Trophoblast cell (in vitro differentiated cells and primary cell): Measurements from ENCODE around the gene THSD4.
A peak's percentile ranks its signal among the peaks of the same experiment; 100 is the strongest.

Experiments used
- DNase-seq, 2 donors: peaks; one replicate each; pipeline ENCODE4 v3.0.0-alpha.2; 2016
- H2AFZ ChIP-seq: 2 replicates; pipeline ENCODE4 v1.6.1; 2013; ENCODE audit warnings: low read length, moderate library complexity, mild to moderate bottlenecking; ENCODE audit not compliant: insufficient read depth, poor library complexity
- H2AK5ac ChIP-seq: 2 replicates; pipeline ENCODE4 v1.6.1; 2013; ENCODE audit warnings: mild to moderate bottlenecking, low read length
- H2BK120ac ChIP-seq: 2 replicates; pipeline ENCODE4 v1.6.1; 2013; ENCODE audit warnings: low read length, mild to moderate bottlenecking, moderate library complexity; ENCODE audit not compliant: insufficient read depth, poor library complexity
- H2BK12ac ChIP-seq: 2 replicates; pipeline ENCODE4 v1.6.1; 2013; ENCODE audit warnings: mild to moderate bottlenecking, low read length, moderate library complexity
- H2BK5ac ChIP-seq: 2 replicates; pipeline ENCODE4 v1.6.1; 2013; ENCODE audit warnings: low read length, low read depth, moderate library complexity, mild to moderate bottlenecking; ENCODE audit not compliant: poor library complexity
- H3K14ac ChIP-seq: 2 replicates; pipeline ENCODE4 v1.6.1; 2013; ENCODE audit warnings: mild to moderate bottlenecking, low read length
- H3K18ac ChIP-seq: 2 replicates; pipeline ENCODE4 v1.6.1; 2013; ENCODE audit warnings: mild to moderate bottlenecking, low read length
- H3K23ac ChIP-seq: 2 replicates; pipeline ENCODE4 v1.6.1; 2013; ENCODE audit warnings: low read length
- H3K27ac ChIP-seq: 2 replicates; pipeline ENCODE4 v1.5.1; 2013; ENCODE audit warnings: low read depth, mild to moderate bottlenecking, inconsistent platforms, low read length, moderate library complexity
- H3K27me3 ChIP-seq: 2 replicates; pipeline ENCODE4 v1.6.1; 2013; ENCODE audit warnings: inconsistent platforms, mild to moderate bottlenecking, low read length, moderate library complexity; ENCODE audit not compliant: insufficient read depth
- H3K36me3 ChIP-seq, 2 experiments: 1 replicate in 1 of 2; 2 replicates in 1 of 2; pipeline ENCODE4 v1.6.1; 2013; ENCODE audit warnings: low read length in 2 of 2, mild to moderate bottlenecking in 2 of 2, moderate library complexity in 1 of 2; ENCODE audit not compliant: insufficient read depth in 2 of 2, control insufficient read depth in 1 of 2
- H3K4ac ChIP-seq: 2 replicates; pipeline ENCODE4 v1.6.1; 2013; ENCODE audit warnings: low read depth, mild to moderate bottlenecking, low read length, moderate library complexity
- H3K4me1 ChIP-seq, 2 experiments: 1 replicate in 1 of 2; 2 replicates in 1 of 2; pipeline ENCODE4 v1.6.1; 2013; ENCODE audit warnings: low read length in 2 of 2, mild to moderate bottlenecking in 2 of 2, moderate library complexity in 1 of 2; ENCODE audit not compliant: insufficient read depth in 2 of 2, control insufficient read depth in 1 of 2
- H3K4me2 ChIP-seq: 2 replicates; pipeline ENCODE4 v1.6.1; 2013; ENCODE audit warnings: inconsistent platforms, mild to moderate bottlenecking, low read length, moderate library complexity
- H3K4me3 ChIP-seq: 2 replicates; pipeline ENCODE4 v1.5.1; 2013; ENCODE audit warnings: mild to moderate bottlenecking, low read depth, low read length, inconsistent platforms
- H3K79me1 ChIP-seq: one replicate; pipeline ENCODE4 v1.6.1; 2013; ENCODE audit warnings: low read length
- H3K79me2 ChIP-seq: 2 replicates; pipeline ENCODE4 v1.6.1; 2013; ENCODE audit warnings: low read length, mild to moderate bottlenecking; ENCODE audit not compliant: control insufficient read depth, insufficient read depth, poor library complexity
- H3K9ac ChIP-seq: 2 replicates; pipeline ENCODE4 v1.6.1; 2013; ENCODE audit warnings: mild to moderate bottlenecking, low read length
- H3K9me3 ChIP-seq: 2 replicates; pipeline ENCODE4 v1.6.1; 2013; ENCODE audit warnings: low read depth, mild to moderate bottlenecking, control low read depth, inconsistent platforms, low read length; ENCODE audit not compliant: insufficient read depth
- H4K12ac ChIP-seq: 2 replicates; pipeline ENCODE4 v1.6.1; 2013; ENCODE audit warnings: low read depth, mild to moderate bottlenecking, low read length, moderate library complexity
- H4K8ac ChIP-seq: 2 replicates; pipeline ENCODE4 v1.6.1; 2013; ENCODE audit warnings: low read depth, mild to moderate bottlenecking, low read length, moderate library complexity
- H4K91ac ChIP-seq: one replicate; pipeline ENCODE4 v1.6.1; 2013; ENCODE audit warnings: low read depth, mild to moderate bottlenecking, low read length, moderate library complexity
- WGBS: extraction: QIAGEN DNeasy Blood & Tissue Kit; methylation state at CpG from one replicate; pipeline ENCODE4 v1.1.7; 2013; ENCODE audit warnings: missing lambda C conversion rate; ENCODE audit not compliant: insufficient read length, insufficient coverage; ENCODE audit errors: extremely low coverage; 5-methylcytosine and 5-hydroxymethylcytosine counted together

The THSD4 gene

DNA sequence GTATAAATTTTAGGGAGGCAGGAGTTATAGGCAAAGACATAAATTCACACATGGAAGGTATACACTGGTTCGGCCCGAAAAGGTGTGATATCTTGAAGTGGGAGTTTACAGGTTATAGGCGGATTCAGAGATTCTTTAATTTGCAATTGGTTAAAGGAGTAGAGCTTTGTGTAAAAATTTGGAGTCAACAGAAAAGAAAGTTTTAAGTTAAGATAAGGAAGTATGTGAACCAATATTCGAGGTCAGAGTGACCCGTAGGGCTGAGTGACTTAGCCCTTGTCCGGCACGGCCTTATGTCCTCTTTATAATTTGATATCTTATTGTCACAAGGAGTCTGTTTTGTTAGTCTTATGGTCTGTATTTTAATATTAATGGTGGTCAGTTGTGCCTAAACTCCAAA, 10.6 kb upstream of the THSD4 start:
- Histone ChIP-seq H4K91ac (no peak overlapping the region), H3K4me2 (no peak overlapping the region), H2BK12ac (no peak overlapping the region), H3K79me1 (no peaks in the 10 kb centered on the region), H2BK5ac (no peak overlapping the region), H3K9ac (no peak overlapping the region), H3K79me2 (no peaks in the 10 kb centered on the region), H3K36me3 (no peaks in the 10 kb centered on the region), H3K23ac (no peak overlapping the region), H3K18ac (no peak overlapping the region), H3K27me3 (no peaks in the 10 kb centered on the region), H3K27ac (no peak overlapping the region), H2AFZ (no peak overlapping the region), H2BK120ac (no peak overlapping the region), H2AK5ac (no peak overlapping the region), H3K4me3 (no peak overlapping the region), H3K9me3 (no peaks in the 10 kb centered on the region), H4K12ac (no peak overlapping the region), H3K4me1 (no peaks in the 10 kb centered on the region), H4K8ac (no peak overlapping the region), H3K4ac (no peak overlapping the region), H3K14ac (no peak overlapping the region)
- WGBS: no CpG with 5 or more reads among the region's 7 CpGs
- no peak for DNase-seq

DNA sequence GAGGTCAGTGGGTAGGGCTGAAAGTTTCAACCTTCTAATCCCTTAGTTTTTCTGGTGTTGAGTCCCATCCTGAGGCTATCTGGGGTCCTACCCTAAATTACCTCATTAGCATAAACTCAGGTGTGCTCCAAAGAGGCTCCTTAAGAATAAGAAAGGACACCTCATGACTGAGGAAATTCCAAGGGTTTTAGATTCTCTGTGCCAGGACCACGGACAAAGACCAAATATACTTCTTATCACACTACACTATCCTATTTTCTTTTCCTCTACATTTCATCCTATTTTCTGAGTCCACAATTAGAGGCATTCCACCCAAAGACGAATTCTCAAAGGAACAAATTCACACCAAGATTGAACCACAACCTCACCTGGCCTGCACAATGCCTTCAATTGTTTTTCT, 9.8 kb upstream of the THSD4 start:
- no peak overlapping the region for H3K4me3 ChIP-seq
- WGBS: no CpG with 5 or more reads among the region's 2 CpGs
- H3K4me2 ChIP-seq: no peak overlapping the region
- H2BK120ac ChIP-seq: no peak overlapping the region
- DNase-seq: no peak
- H3K9me3 ChIP-seq: no peaks in the 10 kb centered on the region
- no peak overlapping the region for H4K8ac ChIP-seq
- no peak overlapping the region for H2BK12ac ChIP-seq
- no peak overlapping the region for H4K12ac ChIP-seq
- H2AK5ac ChIP-seq: no peak overlapping the region
- H3K27me3 ChIP-seq: no peaks in the 10 kb centered on the region
- no peak overlapping the region for H3K14ac ChIP-seq
- no peaks in the 10 kb centered on the region for H3K36me3 ChIP-seq
- H2AFZ ChIP-seq: no peak overlapping the region
- H3K4me1 ChIP-seq: peaks cover 0 to 1% of the 10 kb centered on the region in 2 experiments
- no peaks in the 10 kb centered on the region for H3K79me1 ChIP-seq
- no peak overlapping the region for H2BK5ac ChIP-seq
- H3K79me2 ChIP-seq: no peaks in the 10 kb centered on the region
- no peak overlapping the region for H3K27ac ChIP-seq
- no peak overlapping the region for H3K9ac ChIP-seq
- no peak overlapping the region for H3K23ac ChIP-seq
- no peak overlapping the region for H3K4ac ChIP-seq
- H3K18ac ChIP-seq: no peak overlapping the region
- H4K91ac ChIP-seq: no peak overlapping the region

DNA sequence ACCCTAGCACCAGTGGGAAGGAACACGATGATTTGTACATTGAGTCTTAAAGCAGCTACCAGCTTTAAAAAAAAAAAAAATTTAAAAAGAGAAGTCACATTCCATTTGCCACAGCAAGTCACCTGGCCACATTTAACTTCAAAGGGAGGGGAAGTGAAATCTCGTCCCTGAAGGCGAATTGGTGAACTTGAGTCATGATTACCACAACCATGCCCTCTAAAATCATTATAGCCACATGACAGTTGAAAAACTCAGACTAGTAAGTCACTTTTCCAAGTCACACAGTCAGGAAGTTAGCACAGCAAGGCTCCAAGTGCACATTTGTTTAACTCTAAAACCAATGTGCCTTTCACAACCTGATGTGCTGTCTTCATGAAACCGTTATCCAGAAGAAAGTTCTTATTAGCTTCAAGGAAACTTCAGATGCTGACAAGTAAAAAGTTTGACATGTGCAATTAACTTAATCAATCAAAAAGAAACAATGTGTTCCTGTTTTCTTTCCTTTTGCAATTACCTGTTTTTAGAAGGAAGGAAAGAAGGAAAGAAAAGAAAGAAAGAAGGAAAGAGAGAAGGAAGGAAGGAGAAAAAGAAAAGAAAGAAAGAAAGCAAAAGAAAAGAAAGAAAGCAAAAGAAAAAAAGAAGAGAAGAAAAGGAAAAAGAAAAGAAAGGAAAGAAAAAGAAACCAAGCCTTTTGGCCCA, 8.3 kb upstream of the THSD4 start:
- Histone ChIP-seq H3K4ac (no peak overlapping the region), H2BK5ac (no peak overlapping the region), H3K14ac (no peak overlapping the region), H3K36me3 (no peaks in the 10 kb centered on the region), H4K12ac (no peak overlapping the region), H2AFZ (no peak overlapping the region), H4K91ac (no peak overlapping the region), H3K9ac (no peak overlapping the region), H3K4me1 (peaks cover 4 to 14% of the 10 kb centered on the region in 2 experiments), H3K4me2 (no peak overlapping the region), H4K8ac (no peak overlapping the region), H3K18ac (no peak overlapping the region), H2BK120ac (no peak overlapping the region), H3K4me3 (no peak overlapping the region), H3K79me2 (no peaks in the 10 kb centered on the region), H3K79me1 (no peaks in the 10 kb centered on the region), H2AK5ac (no peak overlapping the region), H3K23ac (no peak overlapping the region), H3K9me3 (no peaks in the 10 kb centered on the region), H3K27me3 (no peaks in the 10 kb centered on the region), H2BK12ac (no peak overlapping the region), H3K27ac (no peak overlapping the region)
- peak in 1 of 2 donors; percentile 18 for DNase-seq
- no CpG with 5 or more reads among the region's 4 CpGs for WGBS

DNA sequence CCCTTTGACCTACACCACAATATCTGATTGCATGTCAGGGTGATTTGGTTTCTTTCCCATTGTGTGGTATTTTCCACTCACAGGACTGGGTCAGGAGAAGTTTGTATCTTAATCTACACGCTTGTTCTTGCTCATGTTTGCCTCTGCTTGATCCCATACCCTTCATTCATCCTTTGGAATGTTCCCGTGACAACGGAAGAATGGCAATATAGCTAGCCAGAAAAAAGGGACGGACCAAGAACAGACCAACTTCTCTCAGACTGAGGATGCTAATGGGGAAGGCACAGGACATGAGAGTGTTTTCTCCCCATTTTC, 7.8 kb upstream of the THSD4 start:
- no peak for DNase-seq
- Histone ChIP-seq H3K79me2 (no peaks in the 10 kb centered on the region), H3K27ac (no peak overlapping the region), H3K79me1 (no peaks in the 10 kb centered on the region), H2AK5ac (no peak overlapping the region), H3K4ac (no peak overlapping the region), H3K36me3 (no peaks in the 10 kb centered on the region), H4K8ac (no peak overlapping the region), H3K9me3 (no peaks in the 10 kb centered on the region), H3K4me1 (peaks cover 4 to 15% of the 10 kb centered on the region in 2 experiments), H3K4me2 (no peak overlapping the region), H3K27me3 (no peaks in the 10 kb centered on the region), H2BK12ac (no peak overlapping the region), H3K9ac (no peak overlapping the region), H3K4me3 (no peak overlapping the region), H3K23ac (no peak overlapping the region), H2BK120ac (no peak overlapping the region), H4K12ac (no peak overlapping the region), H3K14ac (no peak overlapping the region), H2BK5ac (no peak overlapping the region), H3K18ac (no peak overlapping the region), H2AFZ (no peak overlapping the region), H4K91ac (no peak overlapping the region)
- WGBS: no CpG with 5 or more reads among the region's 4 CpGs
